ENCODE measurements around the gene L2HGDH.

- TF ChIP-seq CTCF (conservative IDR thresholded peaks at IDR 0.05; ENCODE audit: low read depth, low read length) (peak; percentile 72), EZH2phosphoT487 (IDR thresholded peaks at IDR 0.05; ENCODE audit: borderline replicate concordance, low read length) (no peak)
These were observed 30.4 kb upstream of the L2HGDH start for GRCh38 chr14:50342221-50343078.

Data from PC-3 (cell line).